HG02852 (cell line): ENCODE data around the gene RAD23A.
"Not testable (repeated sequence)": the region's sequence is repeated elsewhere in the genome, so short reads cannot be mapped to it uniquely, and the experiment has no call there.

ENCODE experiments used
- ATAC-seq: cut with Tn5 transposase; IDR thresholded peaks from one replicate; pipeline ENCODE4 v1.9.1; 2021; ENCODE audit warnings: mild to moderate bottlenecking, moderate library complexity; ENCODE audit not compliant: unreplicated experiment

RAD23A gene

DNA sequence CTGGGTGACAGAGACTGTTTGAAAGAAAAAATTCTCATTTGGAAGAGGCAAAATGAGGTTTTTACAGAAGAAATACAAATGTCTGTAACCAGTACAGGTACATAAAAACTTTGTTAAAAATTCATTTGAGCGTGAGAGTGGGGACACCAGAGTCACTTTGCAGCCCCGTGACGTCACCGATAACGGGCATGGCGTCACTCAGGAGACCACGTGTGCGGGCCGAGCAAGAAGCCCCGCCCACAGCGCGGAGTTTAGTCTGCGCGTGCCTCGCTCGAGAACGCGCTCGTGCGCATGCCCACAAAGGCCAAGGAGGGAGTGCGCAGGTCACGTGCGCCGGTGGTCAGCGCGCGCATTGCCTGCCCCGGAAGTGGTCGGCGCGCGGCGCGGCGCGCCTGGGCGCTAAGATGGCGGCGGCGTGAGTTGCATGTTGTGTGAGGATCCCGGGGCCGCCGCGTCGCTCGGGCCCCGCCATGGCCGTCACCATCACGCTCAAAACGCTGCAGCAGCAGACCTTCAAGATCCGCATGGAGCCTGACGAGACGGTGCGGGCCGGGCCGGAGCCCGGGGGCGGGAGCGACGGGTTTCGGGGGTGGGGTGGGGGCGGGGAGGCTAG lies at the start of gene RAD23A:
Gene RAD23A (plus strand): TSS at position 384 of the 613 bp plus-strand sequence. CDS start 87 bp downstream, at position 471.
- peak; percentile 80 for ATAC-seq

DNA sequence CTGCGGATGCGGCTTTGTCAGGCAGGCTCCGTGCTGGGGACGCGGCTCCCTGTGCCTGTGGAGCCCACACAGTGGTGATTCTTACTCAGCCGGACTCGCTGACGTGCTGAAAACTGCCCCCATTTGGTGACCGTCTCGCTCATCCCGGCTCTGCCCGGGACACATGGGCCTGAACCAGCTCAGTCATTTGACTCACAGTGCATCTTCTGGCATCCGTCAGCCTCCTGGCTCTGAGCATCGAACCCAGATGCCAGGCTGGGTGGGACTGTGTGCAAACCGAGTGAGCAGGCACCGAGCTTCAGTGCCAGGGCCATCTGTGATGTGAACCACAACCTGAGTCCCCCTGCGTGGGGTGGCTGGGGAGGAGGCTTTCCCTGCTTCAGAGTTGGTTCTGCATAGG lies 49.2 kb upstream of the RAD23A start:
- ATAC-seq, result no peak

DNA sequence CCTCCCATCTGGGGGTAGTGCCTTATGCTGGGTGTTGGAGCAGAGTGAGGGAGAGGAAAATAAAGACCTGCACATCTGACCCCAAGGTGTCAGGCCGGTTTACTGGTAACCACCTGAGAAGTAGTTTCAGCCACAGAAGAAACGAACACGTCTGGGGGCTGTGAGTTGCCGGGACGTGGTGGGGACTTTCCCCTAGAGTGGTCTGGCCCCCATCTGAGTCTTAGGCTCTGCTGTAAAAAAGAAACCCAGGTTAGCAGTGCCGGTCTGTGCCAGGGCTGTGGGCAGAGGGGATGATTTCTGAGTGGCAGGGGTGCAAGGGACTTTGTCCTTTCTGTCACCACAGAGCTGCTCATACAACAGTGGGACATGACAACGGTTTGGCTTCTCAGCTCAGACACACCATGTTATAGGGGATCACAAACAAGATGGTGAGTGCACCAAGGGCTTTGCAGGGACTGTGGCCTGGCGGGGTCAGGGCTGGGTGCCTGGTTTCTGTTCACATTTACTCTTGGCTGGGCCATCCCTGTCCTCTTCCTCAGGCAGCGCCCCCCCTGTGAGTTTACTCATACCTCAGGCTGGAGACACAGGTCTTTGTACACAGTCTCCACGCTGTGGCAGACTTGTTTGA lies 45.7 kb upstream of the RAD23A start:
- ATAC-seq, result peak; percentile 71

DNA sequence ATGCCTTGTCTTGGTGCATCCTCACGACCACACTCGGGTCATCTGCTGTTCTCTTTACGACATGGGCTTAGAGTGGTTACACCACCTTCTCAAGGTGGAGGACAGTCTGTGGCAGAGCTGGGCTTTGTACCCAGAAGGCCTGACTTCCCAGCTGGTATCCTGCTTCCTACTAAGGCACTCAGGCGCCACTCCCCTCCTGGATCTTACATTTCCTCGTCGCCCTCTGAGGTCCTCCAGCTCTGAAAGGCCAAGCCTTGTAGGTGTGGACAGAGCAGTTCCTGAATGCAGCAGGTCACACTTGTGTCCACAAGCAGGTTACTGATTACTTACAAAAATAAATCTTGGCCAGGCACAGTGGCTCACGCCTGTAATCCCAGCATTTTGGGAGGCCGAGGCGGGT lies 38.5 kb upstream of the RAD23A start:
- no peak for ATAC-seq

DNA sequence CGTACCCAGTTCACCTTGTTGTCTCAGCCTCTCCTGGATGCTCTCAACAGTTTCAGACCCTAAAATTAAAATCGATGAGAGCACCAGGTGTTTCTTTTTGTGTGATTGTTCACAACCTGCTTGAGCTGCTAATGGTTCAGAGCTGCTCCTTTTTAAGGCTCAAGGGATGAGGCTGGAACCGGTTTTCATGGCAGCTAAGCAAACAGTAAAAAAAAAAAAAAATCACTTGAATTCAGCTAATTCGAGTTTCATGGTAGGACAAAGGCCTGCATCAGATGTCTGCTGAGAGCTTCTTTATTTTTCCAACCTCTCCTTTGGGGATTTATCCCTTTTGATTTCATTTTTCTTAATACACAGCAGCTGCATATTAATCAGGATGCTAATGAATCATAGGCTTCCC lies 33.1 kb upstream of the RAD23A start:
- ATAC-seq, result no peak

DNA sequence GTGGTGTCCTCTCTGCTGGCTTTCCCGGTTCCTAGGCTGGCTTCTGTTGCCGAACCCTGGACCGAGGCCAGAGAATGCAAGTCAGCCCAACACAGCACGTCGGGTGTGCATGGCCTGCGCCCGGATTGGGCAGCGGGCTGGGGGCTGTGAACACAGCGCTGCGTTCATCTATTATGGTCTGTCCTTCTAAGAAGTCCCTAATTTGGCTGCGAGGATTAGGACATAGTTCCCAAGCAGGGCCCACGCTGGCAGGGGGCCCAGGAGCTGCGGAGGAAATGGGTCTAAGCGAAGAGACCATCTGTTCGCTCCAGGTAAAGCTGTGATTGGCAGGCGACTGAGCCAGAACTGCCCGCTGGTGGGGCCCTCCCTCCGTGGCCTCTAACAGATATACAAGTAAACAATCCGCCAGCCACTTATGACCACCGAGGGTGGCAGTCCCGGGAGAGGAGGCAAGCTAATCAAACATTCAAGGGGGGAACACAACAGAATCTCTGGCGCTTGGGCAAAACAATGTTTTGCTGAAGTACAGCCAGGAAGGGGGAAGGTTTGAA lies 32.6 kb upstream of the RAD23A start:
- ATAC-seq, result no peak

DNA sequence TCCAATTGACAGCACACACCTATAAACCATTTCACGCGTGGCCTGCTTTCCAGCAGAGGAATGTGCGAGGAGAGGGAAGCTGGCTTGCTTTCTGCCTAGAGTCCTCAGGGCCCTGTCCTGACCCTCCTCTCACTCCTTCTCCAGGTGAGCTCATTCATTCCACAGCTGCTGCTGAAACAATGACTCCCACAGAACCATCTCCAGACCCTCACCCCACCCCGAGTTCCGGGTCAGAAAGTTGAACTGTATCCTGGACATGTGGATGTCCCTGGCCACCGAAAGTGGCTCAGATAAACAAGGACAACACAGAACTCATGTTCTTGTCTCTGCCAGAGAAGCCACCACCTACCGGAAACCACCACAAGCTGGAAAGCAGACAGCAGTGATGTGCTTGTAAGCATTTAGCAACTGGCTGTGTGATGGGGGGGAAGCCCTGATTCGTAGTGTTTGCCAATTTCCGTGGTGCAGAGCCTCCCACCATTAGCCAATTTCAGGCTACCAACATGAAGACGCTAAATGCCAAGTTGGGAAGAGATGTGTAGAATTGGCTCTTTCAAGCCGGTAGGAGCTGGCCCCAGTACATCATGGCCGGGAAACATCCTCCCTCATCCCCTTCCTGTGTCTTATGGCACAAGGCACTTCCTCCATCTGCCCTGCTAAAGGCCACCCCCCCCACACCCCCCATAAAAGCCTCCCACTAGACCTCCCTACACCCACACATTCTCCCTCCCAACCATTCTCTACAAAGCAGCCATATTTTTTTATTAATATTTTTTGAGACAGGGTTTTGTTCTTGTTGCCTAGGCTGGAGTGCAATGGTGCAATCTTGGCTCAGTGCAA lies 31.6 kb upstream of the RAD23A start:
- no peak for ATAC-seq

DNA sequence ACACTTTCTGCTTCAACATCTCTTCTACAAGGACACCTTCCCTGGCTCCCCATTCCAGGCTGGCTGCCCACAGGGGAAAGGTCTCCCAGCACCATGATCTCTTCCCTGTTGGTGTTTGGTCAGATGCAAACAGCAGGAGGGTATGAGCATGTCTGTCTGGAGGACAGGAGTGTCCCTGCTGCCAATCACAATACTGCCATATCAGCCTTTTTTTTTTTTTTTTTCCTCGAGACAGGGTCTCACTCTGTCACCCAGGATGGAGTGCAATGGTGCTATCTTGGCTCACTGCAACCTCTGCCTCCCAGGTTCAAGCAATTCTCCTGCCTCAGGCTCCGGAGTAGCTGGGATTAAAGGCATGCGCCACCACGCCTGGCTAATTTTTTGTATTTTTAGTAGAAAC lies 29.8 kb upstream of the RAD23A start:
- ATAC-seq, result not testable (repeated sequence)

DNA sequence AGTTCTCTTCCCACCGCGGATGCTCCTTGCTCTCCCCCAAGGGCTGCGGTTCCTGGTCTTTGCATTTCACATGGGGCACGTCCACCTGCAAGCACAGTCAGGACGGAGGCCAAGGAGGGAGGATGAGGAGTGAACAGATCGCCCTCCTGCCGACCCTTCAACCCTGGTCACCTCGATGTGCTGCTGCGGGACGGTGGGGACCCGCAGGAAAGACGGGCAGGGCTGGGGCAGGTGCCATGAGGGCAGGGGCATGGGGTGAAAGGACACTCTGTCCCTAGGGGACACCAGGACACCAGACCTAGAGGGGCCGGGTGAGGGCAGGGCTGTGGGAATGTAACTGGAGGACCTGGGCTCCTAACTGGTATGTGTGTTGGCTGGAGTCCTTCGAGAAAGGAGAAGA lies 27.4 kb upstream of the RAD23A start:
- ATAC-seq, result no peak

DNA sequence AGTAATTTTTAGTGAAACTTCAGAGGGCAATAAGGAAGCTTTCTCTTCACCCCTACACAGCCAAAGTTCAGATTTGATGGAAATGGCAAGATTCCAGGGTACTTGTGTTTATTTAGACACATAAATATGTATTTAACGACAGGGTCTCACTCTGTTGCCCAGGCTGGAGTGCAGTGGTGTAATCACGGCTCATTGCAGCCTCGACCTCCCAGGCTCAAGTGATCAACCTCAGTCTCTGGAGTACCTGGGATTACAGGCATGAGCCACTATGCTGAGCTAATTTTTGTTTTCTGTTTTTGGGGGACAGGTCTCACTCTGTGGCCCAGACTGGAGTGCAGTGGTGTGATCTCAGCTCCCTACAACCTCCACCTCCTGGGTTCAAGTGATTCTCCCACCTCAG lies 24.6 kb upstream of the RAD23A start:
- no peak for ATAC-seq

DNA sequence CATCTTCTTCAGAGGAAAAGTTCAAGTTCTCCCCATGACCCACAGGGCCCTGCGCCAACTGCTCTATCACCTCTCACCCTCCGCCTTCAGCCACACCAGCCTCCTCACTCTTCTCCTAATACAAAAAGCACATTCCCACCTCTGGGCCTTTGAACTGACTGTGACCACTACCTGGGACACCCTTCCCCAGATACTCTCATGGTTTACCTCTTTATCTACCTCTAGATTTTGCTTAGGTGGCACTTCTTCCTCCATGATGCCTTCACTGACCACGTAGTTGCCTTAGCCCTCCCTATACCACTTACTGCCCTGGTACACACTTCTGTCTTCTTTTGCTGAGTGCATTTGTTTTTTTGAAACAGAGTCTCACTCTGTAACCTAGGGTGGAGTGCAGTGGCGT lies 22.7 kb upstream of the RAD23A start:
- ATAC-seq, result no peak

DNA sequence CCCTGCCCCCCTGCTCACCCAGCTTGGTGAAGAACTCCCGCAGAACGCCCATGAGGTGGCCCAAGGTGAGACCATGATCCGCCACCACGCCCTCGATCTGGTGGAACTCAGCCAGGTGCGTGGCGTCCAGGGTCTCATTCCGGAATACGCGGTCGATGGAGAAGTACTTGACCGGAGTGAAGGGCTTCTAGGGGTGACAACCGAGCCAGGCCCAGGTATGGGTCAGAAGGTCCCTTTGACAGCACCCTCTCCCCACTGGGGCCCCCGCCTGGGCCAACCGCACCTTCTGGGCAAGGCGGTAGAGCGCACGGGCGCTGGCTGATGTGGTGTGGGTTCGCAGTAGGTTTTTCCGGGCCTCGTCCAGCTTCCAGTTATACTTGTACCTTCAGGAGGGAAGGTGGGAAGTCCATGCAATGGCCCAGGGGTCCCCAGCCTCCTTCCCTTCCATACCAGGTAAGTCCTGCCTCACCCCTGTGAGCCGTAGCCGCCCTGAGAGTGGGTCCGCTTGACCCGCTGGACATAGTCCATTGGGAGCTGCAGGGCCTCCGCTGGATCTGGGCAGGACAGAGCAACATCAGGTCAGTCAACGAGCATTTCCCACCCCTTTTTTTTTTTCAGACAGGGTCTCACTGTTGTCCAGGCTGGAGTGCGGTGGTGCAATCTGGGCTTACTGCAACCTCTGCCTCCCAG lies 20.9 kb upstream of the RAD23A start:
- no peak for ATAC-seq

DNA sequence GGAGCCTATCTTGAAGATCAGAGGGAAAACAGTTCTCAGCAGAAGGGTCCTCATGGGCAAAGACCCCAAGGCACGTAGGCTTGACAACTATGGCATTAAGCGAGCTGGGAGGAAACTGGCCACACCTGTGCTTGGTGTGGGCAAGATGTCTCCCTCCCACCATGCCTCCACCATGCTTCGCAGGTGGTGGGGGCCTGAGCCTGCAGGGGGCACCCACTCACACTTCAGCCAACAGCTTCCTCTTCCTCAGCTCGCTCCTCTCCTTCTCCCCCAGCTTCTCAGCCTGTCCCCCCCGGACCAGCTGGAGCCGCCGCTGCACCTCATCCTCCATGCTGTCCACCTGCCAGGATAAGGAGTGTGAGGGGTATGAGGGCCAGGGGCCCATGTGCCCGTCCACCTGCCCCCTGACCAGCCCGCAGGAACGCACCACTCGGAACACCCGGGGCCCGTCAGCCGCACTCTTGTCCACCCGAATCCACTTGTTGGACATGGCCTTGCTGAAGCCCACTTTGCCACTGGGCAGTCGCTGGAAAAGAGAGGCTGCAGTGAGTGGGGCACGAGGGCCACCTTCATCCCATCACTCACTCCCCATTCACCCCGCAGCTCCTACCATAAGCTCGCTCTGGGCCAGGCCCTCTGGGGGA lies 15.5 kb upstream of the RAD23A start:
- no peak for ATAC-seq

DNA sequence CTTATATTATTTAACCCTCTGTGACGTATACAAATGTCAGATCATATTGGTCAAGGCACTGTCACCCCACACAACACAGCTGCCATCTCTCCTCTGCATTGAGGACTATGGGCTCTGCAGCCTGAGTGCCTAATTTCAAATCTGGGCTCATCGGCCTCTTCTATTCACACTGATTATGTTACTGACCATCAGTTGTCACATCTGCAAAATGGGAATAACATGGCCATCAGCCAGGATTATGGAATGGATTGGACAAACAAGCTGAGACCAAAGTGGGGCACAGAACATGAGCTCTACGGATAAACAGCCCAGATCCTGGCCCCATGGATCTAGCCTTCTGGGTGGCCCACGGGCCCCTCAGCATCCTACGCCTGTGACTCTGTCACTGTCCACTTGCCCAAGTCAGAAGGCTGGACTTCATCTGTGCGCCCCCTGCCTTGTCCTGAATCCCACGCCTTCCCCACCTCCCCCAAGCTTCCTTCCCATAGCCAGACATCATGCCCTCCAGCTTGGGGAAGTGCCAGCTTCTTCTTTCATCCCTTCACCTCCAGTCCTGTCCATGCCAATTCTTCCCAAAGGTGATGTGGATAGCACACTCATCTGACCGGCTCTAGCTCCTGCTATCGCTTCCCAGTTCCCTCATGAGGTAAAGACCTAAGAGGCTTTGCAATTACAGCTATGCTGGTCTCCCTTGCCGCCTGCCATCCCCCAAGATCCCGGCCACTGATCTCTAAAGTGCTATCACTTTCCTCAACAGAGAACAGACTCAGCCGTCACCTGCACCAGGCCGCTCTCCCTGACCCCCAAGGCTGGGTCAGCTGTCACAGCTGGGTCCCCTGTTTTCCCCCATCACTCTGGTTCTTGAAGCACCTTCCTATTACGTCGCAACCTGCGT lies 13.0 kb upstream of the RAD23A start:
- peak; percentile 19 for ATAC-seq

DNA sequence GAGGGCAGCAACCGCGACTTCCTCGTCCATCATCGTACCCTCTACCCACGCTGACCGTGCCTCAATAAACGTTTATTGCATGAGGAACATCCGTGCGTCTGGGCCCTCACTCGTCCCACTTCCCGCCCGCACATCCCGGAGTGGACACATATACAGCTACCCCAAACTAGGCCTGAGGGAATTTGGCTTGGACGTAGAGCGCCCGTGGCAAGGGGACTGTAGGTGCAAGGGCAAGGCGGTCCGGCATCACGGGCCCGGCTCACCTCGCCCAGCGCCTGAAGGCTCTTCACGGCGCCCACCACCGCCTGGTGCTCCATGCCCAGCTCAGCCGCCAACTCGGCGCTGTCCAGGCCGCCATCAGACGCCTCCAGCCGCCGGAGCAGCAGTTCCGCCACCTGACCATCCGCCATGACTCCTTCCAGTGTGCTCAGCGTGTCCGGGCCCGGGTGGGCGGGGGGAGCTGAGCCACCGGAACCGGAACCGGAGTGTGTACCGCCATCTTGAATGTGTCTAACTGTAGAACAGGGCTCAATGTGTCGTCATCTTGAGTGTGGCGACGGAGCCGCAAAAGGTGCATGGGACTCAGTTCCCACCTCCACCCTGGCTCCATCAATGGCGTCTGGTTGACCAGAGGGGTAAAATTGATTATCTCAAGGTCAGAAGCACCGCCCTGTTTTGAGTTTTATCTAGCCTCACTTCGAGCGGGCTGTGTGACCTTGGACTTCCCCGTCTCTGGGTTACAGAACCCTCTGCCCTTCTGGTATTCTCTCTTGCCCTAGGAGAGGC lies 12.2 kb upstream of the RAD23A start, which contains the start of gene FARSA:
Gene FARSA (minus strand): TSS at position 425 of the 786 bp plus-strand sequence. CDS start 15 bp downstream, at position 410.
- peak; percentile 45 for ATAC-seq

DNA sequence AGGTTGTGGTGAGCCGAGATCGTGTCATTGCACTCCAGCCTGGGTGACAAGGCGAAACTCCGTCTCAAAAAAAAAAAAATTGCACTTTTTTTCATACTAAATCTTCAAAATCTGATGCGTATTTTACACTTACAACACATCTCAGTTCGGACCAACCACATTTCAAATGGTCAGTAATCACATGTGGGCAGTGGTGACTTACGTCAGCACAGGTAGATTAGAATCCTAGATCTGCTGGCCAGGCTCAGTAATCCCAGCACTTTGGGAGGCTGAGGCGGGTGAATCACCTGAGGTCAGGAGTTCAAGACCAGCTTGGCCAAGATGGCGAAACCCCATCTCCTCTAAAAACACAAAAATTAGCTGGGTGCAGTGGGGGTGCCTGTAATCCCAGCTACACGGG lies 10.6 kb upstream of the RAD23A start:
- ATAC-seq, result no peak

DNA sequence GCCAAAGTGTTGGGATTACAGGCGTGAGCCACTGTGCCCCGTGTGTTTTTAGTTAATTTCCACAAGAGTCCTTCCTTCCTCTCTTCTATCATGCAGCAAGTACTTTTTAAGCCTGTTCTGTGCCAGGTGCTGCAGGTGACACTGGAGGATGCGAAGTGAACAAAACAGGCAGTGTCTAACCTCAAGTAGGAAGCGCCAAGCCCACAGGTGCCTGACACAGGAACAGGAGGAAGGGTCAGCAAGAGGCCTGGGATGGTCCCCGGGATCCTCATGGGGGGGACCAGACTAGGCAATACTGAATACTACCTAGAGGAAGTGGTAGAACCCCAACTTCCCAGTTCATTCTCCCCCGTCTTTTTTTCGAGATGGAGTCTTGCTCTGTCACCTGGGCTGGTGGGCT lies 9.1 kb upstream of the RAD23A start:
- ATAC-seq, result no peak

DNA sequence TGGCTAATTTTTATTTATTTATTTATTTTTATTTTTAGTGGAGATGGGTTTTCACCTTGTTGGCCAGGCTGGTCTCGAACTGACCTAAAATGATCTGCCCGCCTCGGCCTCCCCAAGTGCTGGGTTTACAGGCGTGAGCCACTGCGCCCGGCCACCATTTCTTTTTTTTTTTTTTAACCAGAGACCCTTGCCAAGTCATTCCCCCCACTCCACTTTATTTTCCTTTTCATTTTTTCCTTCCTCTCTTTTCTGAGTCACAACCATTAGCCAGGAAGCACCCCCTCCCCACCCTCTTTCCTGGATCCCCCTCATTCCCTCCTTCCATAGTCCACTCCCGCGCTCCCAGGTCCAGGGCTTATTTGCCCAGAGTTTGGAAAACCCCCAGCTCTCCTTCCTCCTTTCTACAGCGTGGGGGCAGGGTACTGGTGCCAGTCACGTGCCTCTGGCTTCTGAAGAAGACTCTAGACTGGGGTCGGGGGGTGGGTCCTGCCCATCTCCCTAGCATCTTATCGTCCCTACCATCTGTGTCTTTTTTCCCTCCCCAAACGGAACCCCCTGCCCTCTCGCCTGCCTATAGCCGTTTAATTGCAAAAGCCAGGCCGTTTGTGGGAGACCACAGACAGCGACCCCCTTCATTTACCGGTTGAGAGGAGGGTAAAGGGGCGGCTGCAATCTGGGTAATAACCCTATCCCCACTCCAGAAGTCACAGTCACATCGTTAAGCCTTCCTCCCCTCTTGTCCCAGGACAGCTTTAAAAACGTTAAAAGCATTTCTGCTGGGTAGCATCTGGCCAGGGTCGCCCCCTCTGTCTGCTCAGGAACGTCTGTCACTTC lies 8.4 kb upstream of the RAD23A start:
- no peak for ATAC-seq
